GM19035 (cell line): ENCODE data around the gene CATSPER3.

Source experiments
- ATAC-seq: cut with Tn5 transposase; IDR thresholded peaks from one replicate; pipeline ENCODE4 v1.9.1; 2021; ENCODE audit not compliant: unreplicated experiment

CATSPER3 gene

GRCh38 chr5:135059000-135059923 is 91.6 kb downstream of the CATSPER3 start:
- no peak for ATAC-seq

GRCh38 chr5:135060021-135060420 is 92.3 kb downstream of the CATSPER3 start:
- ATAC-seq = no peak

DNA sequence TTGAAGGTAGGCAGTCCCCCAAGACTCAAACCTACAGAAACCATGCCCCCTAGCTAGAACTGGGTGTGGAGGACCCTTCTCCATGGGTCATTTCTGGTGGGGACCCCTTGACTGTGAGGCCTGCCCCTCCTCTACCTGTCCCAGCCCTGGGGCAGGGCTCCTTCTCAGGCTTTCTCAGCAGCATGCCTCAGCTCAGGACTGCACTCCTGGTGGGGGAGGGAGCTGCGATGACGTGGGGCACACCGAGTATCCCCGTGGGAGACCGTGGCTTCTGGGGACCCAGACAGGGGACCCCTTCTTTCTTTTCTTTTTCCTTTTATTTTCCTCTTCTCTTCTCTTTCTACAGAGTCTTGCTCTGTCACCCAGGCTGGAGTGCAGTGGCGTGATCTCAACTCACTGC is 93.3 kb downstream of the CATSPER3 start:
- no peak for ATAC-seq
